ENCODE data around the gene TMEM62.
A peak's percentile ranks its signal among the peaks of the same experiment; 100 is the strongest.
"Not testable (repeated sequence)": the region's sequence is repeated elsewhere in the genome, so short reads cannot be mapped to it uniquely, and the experiment has no call there.

The TMEM62 gene

GRCh38 chr15:43210807-43211206 is 77.4 kb downstream of the TMEM62 start:
- DNase-seq: no peak

GRCh38 chr15:43211224-43211735 is 77.9 kb downstream of the TMEM62 start:
- no peak for DNase-seq

- DNase-seq: no peak
Measured at GRCh38 chr15:43212299-43212698, 78.9 kb downstream of the TMEM62 start.

GRCh38 chr15:43212951-43213350 is 79.6 kb downstream of the TMEM62 start:
- DNase-seq: no peak

GRCh38 chr15:43213466-43213865 is 80.1 kb downstream of the TMEM62 start:
- DNase-seq: no peak

GRCh38 chr15:43214169-43214568 is 80.8 kb downstream of the TMEM62 start:
- DNase-seq: no peak

GRCh38 chr15:43214592-43215295 is 81.4 kb downstream of the TMEM62 start:
- no peak for DNase-seq

GRCh38 chr15:43215961-43216360 is 82.6 kb downstream of the TMEM62 start:
- DNase-seq: no peak

- DNase-seq: no peak
Measured at GRCh38 chr15:43218908-43219706, 85.7 kb downstream of the TMEM62 start.

- DNase-seq: no peak
Measured at GRCh38 chr15:43219929-43220928, 86.8 kb downstream of the TMEM62 start.

GRCh38 chr15:43220991-43221403 is 87.6 kb downstream of the TMEM62 start, which contains the start of gene EPB42:
Gene EPB42 (minus strand): TSS chr15:43221018. CDS start chr15:43220825, 193 bp downstream.
- no peak for DNase-seq

- no peak for DNase-seq
Measured at GRCh38 chr15:43221422-43221821, 88.0 kb downstream of the TMEM62 start.

- DNase-seq: peak; percentile 5 to 7
Measured at GRCh38 chr15:43225201-43225949, 92.0 kb downstream of the TMEM62 start.

GRCh38 chr15:43225950-43226255 is 92.5 kb downstream of the TMEM62 start:
- not testable (repeated sequence) for DNase-seq

GRCh38 chr15:43226436-43227305 is 93.3 kb downstream of the TMEM62 start:
- DNase-seq: no peak

- DNase-seq: no peak
Measured at GRCh38 chr15:43229977-43230376, 96.6 kb downstream of the TMEM62 start.

GRCh38 chr15:43230640-43231115 is 97.3 kb downstream of the TMEM62 start:
- DNase-seq: no peak

GRCh38 chr15:43232289-43232874 is 99.0 kb downstream of the TMEM62 start:
- no peak for DNase-seq

All from NCI-H2081 (cell line).